GM06990 (cell line): ENCODE data around the gene MOB3C.

ENCODE experiments used
- DNase-seq: peaks from one replicate; pipeline ENCODE4 v3.0.0-alpha.2; 2011; ENCODE audit not compliant: insufficient read length; ENCODE audit errors: extremely low read depth
- H3K27me3 ChIP-seq: replicated peaks from 2 replicates; pipeline ENCODE4 v1.6.0; 2011; ENCODE audit warnings: low read length; ENCODE audit not compliant: control insufficient read depth, insufficient read depth
- H3K36me3 ChIP-seq: 2 replicates; pipeline ENCODE4 v1.5.1; 2011; ENCODE audit warnings: low read length; ENCODE audit not compliant: control insufficient read depth, insufficient read depth
- H3K4me3 ChIP-seq: replicated peaks from 2 replicates; pipeline ENCODE4 v1.5.1; 2011; ENCODE audit warnings: low read depth, mild to moderate bottlenecking, control low read depth, low read length
- TF ChIP-seq, protein P1 (sequence below): IDR thresholded peaks from 2 replicates; pipeline ENCODE4 v1.5.1; 2011; ENCODE audit warnings: low read length, control low read depth, mild to moderate bottlenecking, inconsistent platforms; ENCODE audit not compliant: insufficient read depth, poor library complexity, severe bottlenecking

The MOB3C gene

GRCh38 chr1:46643368-46643775 lies 26.8 kb upstream of the MOB3C start:
- no peaks in the 10 kb centered on the region; the same call in 1 of the 2 replicates for H3K36me3 ChIP-seq
- TF ChIP-seq, protein P1, sequence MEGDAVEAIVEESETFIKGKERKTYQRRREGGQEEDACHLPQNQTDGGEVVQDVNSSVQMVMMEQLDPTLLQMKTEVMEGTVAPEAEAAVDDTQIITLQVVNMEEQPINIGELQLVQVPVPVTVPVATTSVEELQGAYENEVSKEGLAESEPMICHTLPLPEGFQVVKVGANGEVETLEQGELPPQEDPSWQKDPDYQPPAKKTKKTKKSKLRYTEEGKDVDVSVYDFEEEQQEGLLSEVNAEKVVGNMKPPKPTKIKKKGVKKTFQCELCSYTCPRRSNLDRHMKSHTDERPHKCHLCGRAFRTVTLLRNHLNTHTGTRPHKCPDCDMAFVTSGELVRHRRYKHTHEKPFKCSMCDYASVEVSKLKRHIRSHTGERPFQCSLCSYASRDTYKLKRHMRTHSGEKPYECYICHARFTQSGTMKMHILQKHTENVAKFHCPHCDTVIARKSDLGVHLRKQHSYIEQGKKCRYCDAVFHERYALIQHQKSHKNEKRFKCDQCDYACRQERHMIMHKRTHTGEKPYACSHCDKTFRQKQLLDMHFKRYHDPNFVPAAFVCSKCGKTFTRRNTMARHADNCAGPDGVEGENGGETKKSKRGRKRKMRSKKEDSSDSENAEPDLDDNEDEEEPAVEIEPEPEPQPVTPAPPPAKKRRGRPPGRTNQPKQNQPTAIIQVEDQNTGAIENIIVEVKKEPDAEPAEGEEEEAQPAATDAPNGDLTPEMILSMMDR, result no peak
- H3K27me3 ChIP-seq, result no peaks in the 10 kb centered on the region
- no peak overlapping the region for H3K4me3 ChIP-seq
- no peak for DNase-seq

DNA sequence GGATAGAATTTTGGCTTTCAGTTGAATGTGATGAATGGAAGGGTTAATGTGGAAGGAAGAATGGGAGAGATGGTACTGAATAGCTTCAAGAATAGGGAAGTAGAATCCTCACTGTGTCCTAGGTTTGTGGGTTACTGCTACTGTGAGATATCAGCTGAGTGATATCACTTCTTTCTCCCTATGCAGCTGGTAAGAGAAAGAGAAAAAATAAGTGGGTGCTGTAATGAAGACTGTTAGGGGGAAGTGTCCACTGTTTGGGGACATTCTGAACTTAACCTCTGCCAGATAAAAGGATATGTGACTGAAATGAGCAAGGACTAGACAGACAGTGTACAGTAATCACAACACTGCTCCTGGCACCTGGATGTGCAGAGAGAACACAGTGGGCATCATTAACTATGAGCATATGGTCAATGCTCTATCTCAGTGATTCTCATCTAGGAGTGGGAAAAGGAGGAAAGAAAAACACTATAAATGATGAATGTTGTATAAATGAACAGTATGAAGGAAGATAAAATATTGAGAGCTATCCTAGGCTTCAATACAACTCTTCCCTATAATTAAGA lies 25.6 kb upstream of the MOB3C start:
- H3K27me3 ChIP-seq, result no peaks in the 10 kb centered on the region
- TF ChIP-seq, protein P1, result no peak
- no peaks in the 10 kb centered on the region; the same call in none of the 2 replicates for H3K36me3 ChIP-seq
- H3K4me3 ChIP-seq, result no peak overlapping the region
- no peak for DNase-seq

- Histone ChIP-seq H3K27me3 (no peaks in the 10 kb centered on the region), H3K4me3 (no peak overlapping the region), H3K36me3 (peaks cover 4% of the 10 kb centered on the region)
- TF ChIP-seq, protein P1, result no peak
- no peak for DNase-seq
Measured at GRCh38 chr1:46639547-46639946, 22.9 kb upstream of the MOB3C start.

DNA sequence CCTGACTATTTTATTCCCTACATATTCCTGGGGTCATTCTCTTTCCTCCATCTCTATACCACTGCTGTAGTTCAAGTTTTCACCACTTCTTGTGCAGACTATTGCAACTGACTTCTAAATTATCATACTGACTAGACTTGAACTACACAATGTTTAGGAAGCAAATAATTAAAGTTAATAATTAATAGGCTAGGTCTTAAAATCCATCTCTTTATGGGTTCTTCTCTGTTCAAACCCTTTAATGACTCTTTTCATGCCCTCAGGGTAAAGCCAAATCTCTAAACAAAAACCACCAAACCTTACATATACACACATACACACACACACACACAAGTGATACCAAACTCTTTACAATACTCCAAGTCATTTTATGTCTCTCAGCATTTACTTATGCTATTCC lies 22.3 kb upstream of the MOB3C start:
- Histone ChIP-seq H3K36me3 (peaks cover 6% of the 10 kb centered on the region), H3K27me3 (no peaks in the 10 kb centered on the region), H3K4me3 (no peak overlapping the region)
- no peak for DNase-seq
- TF ChIP-seq, protein P1, result no peak

DNA sequence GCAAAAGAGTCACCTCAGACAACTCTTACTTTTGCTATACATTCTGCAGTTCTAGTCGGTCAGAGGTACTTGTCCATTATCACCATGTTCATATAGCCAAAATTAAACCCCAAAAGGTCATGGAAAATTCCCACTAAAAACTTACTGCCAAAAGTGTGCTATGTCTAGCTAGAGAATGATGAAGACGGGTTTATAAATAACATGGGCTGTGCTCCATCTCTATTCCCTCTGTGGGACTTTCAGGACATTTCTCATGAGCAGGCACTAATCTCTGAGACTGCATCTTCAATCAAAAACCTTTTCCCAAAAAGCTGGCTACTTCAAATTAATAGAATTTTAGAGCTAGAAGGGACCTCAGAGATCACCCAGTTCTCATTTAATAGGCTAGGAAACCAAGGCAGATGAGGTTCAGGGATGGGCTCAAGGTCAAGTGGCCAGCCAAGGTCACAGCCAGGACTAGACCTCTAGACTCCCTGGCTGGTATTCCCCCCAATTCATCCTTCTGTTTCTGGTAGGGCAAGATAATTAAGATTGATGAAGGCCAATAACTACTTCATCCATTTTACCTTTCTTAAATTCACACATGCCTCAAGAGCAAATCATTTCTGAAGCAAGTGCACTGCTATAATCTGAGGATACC lies 21.0 kb upstream of the MOB3C start:
- TF ChIP-seq, protein P1, result no peak
- peaks cover 6% of the 10 kb centered on the region for H3K36me3 ChIP-seq
- no peak for DNase-seq
- no peaks in the 10 kb centered on the region for H3K27me3 ChIP-seq
- H3K4me3 ChIP-seq, result no peak overlapping the region
